Lower leg skin (tissue), 3 donors: Measurements from ENCODE around the gene PRC1.

Experiments
- POLR2A ChIP-seq, 2 donors: fragments of 450-650 bp; IDR thresholded peaks; one replicate each; pipeline ENCODE4 v1.6.1; 2016 to 2017; ENCODE audit warnings: antibody characterized with exemption in 2 of 2, mild to moderate bottlenecking in 1 of 2, moderate library complexity in 1 of 2
- TF ChIP-seq, protein P1 (sequence below), 3 donors: fragments of 450-650 bp; IDR thresholded peaks; one replicate each; pipeline ENCODE4 v1.5.1; 2016; ENCODE audit warnings: antibody characterized with exemption in 3 of 3, mild to moderate bottlenecking in 3 of 3, moderate library complexity in 2 of 3

DNA sequence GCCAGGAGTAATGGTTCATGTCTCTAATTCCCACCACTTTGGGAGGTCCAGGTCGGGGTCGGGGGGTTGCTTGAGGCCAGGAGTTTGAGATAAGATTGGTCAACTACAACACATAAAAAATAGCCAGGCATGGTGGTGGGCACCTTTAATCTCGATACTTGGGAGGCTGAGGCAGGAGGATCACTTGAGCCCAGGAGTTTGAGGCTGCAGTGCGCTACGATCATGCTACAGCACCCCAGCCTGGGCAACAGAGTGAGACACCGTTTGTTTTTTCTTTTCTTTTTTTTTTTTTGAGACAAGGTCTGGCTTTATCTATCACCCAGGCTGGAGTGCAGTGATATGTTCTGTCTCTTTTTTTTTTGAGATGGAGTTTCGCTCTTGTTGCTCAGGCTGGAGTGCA, 29.4 kb upstream of the PRC1 start:
- TF ChIP-seq, protein P1, sequence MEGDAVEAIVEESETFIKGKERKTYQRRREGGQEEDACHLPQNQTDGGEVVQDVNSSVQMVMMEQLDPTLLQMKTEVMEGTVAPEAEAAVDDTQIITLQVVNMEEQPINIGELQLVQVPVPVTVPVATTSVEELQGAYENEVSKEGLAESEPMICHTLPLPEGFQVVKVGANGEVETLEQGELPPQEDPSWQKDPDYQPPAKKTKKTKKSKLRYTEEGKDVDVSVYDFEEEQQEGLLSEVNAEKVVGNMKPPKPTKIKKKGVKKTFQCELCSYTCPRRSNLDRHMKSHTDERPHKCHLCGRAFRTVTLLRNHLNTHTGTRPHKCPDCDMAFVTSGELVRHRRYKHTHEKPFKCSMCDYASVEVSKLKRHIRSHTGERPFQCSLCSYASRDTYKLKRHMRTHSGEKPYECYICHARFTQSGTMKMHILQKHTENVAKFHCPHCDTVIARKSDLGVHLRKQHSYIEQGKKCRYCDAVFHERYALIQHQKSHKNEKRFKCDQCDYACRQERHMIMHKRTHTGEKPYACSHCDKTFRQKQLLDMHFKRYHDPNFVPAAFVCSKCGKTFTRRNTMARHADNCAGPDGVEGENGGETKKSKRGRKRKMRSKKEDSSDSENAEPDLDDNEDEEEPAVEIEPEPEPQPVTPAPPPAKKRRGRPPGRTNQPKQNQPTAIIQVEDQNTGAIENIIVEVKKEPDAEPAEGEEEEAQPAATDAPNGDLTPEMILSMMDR (IDR thresholded peaks at IDR 0.05) = no peak
- TF ChIP-seq POLR2A (IDR thresholded peaks at IDR 0.05) = no peak
